HL-60 (cell line): ENCODE data around the gene RALGAPB.

ENCODE experiments used
- GABPA ChIP-seq: IDR thresholded peaks from 2 replicates; pipeline ENCODE4 v1.6.1; 2012; ENCODE audit warnings: low read depth
- POLR2AphosphoS5 ChIP-seq: IDR thresholded peaks from 2 replicates; pipeline ENCODE4 v1.6.1; 2012; ENCODE audit warnings: low read depth
- TF ChIP-seq, protein P1 (sequence below): IDR thresholded peaks from one replicate; pipeline ENCODE4 v1.5.1; 2011; ENCODE audit warnings: low read length, control low read depth, inconsistent platforms; ENCODE audit not compliant: insufficient read depth

DNA sequence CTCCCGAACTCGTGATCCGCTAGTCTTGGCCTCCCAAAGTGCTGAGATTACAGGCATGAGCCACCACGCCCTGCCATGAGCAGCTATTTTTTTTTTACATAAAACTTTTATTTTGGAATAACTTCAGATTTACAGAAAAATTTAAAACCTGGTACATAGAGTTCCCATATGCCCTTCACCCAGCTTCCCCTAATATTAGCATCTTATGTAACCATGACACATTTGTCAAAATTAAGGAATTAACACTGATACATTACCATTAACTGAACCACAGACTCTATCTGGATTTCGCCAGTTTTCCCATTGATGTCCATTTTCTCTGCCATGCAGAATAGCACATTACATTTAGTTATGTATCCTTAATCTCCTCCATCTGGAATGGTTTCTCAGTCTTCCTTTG lies 14.3 kb upstream of the RALGAPB start:
- TF ChIP-seq POLR2AphosphoS5 (no peak), GABPA (no peak)
- TF ChIP-seq, protein P1, sequence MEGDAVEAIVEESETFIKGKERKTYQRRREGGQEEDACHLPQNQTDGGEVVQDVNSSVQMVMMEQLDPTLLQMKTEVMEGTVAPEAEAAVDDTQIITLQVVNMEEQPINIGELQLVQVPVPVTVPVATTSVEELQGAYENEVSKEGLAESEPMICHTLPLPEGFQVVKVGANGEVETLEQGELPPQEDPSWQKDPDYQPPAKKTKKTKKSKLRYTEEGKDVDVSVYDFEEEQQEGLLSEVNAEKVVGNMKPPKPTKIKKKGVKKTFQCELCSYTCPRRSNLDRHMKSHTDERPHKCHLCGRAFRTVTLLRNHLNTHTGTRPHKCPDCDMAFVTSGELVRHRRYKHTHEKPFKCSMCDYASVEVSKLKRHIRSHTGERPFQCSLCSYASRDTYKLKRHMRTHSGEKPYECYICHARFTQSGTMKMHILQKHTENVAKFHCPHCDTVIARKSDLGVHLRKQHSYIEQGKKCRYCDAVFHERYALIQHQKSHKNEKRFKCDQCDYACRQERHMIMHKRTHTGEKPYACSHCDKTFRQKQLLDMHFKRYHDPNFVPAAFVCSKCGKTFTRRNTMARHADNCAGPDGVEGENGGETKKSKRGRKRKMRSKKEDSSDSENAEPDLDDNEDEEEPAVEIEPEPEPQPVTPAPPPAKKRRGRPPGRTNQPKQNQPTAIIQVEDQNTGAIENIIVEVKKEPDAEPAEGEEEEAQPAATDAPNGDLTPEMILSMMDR, result no peak
